H9 (cell line): Measurements from ENCODE around the gene RNU1-3. TPM values are rescaled to one million over a fixed set of nuclear protein-coding genes. Genes with fewer than 3 reads are reported as not detected.
"Not testable (repeated sequence)": the region's sequence is repeated elsewhere in the genome, so short reads cannot be mapped to it uniquely, and the experiment has no call there.

Experiments used
- DNase-seq: peaks from one replicate; pipeline ENCODE4 v3.0.0-alpha.2; 2017
- H2AFZ ChIP-seq: one replicate; pipeline ENCODE4 v1.6.1; 2013; ENCODE audit warnings: mild to moderate bottlenecking, low read length, control low read depth, moderate library complexity
- H2AK5ac ChIP-seq: 2 replicates; pipeline ENCODE4 v1.6.1; 2013; ENCODE audit warnings: low read length, control low read depth, mixed read lengths; ENCODE audit not compliant: insufficient read length
- H2BK120ac ChIP-seq: one replicate; pipeline ENCODE4 v1.6.1; 2013; ENCODE audit warnings: low read depth, mild to moderate bottlenecking, low read length, control low read depth, inconsistent platforms; ENCODE audit not compliant: poor library complexity, severe bottlenecking
- H2BK12ac ChIP-seq: 2 replicates; pipeline ENCODE4 v1.6.1; 2013; ENCODE audit warnings: low read length, control low read depth, mixed read lengths, low read depth; ENCODE audit not compliant: insufficient read length
- H2BK15ac ChIP-seq: 2 replicates; pipeline ENCODE4 v1.6.1; 2013; ENCODE audit warnings: low read depth, low read length, control low read depth
- H2BK20ac ChIP-seq: one replicate; pipeline ENCODE4 v1.6.1; 2013; ENCODE audit warnings: low read depth, mild to moderate bottlenecking, low read length, control low read depth, inconsistent platforms; ENCODE audit not compliant: poor library complexity, severe bottlenecking
- H2BK5ac ChIP-seq: 2 replicates; pipeline ENCODE4 v1.6.1; 2013; ENCODE audit warnings: low read length, control low read depth, mixed read lengths; ENCODE audit not compliant: insufficient read length
- H3K14ac ChIP-seq: 2 replicates; pipeline ENCODE4 v1.6.1; 2013; ENCODE audit warnings: low read length, control low read depth; ENCODE audit not compliant: insufficient read depth
- H3K18ac ChIP-seq: 2 replicates; pipeline ENCODE4 v1.6.1; 2013; ENCODE audit warnings: low read depth, mild to moderate bottlenecking, mixed read lengths, low read length, control low read depth; ENCODE audit not compliant: insufficient read length
- H3K23ac ChIP-seq: 2 replicates; pipeline ENCODE4 v1.6.1; 2013; ENCODE audit warnings: low read length, control low read depth, mixed read lengths, low read depth; ENCODE audit not compliant: insufficient read length
- H3K23me2 ChIP-seq: 2 replicates; pipeline ENCODE4 v1.6.1; 2013; ENCODE audit warnings: low read depth, mild to moderate bottlenecking, mixed read lengths, low read length, control low read depth; ENCODE audit not compliant: insufficient read length, poor library complexity, severe bottlenecking
- H3K27ac ChIP-seq: 2 replicates; pipeline ENCODE4 v1.5.1; 2013; ENCODE audit warnings: low read length, control low read depth, mixed read lengths, low read depth; ENCODE audit not compliant: insufficient read length
- H3K27me3 ChIP-seq: 2 replicates; pipeline ENCODE4 v1.6.1; 2013; ENCODE audit warnings: low read length, control low read depth, inconsistent platforms; ENCODE audit not compliant: insufficient read depth
- H3K4ac ChIP-seq: 2 replicates; pipeline ENCODE4 v1.6.1; 2013; ENCODE audit warnings: low read depth, mild to moderate bottlenecking, control low read depth, inconsistent platforms, low read length, moderate library complexity
- H3K4me1 ChIP-seq: 2 replicates; pipeline ENCODE4 v1.6.1; 2013; ENCODE audit warnings: low read length, control low read depth, inconsistent platforms; ENCODE audit not compliant: insufficient read depth
- H3K4me2 ChIP-seq: 2 replicates; pipeline ENCODE4 v1.6.1; 2013; ENCODE audit warnings: low read length, control low read depth, mixed read lengths; ENCODE audit not compliant: insufficient read length, insufficient read depth
- H3K56ac ChIP-seq: 2 replicates; pipeline ENCODE4 v1.6.1; 2013; ENCODE audit warnings: low read depth, mild to moderate bottlenecking, mixed read lengths, low read length, control low read depth; ENCODE audit not compliant: insufficient read length
- H3K79me1 ChIP-seq: 2 replicates; pipeline ENCODE4 v1.6.1; 2013; ENCODE audit warnings: low read depth, mild to moderate bottlenecking, moderate library complexity, low read length, control low read depth, inconsistent platforms; ENCODE audit not compliant: insufficient read depth, poor library complexity, severe bottlenecking
- H3K79me2 ChIP-seq: 2 replicates; pipeline ENCODE4 v1.6.1; 2013; ENCODE audit warnings: low read length, control low read depth, inconsistent platforms; ENCODE audit not compliant: insufficient read depth
- H3K9ac ChIP-seq: 2 replicates; pipeline ENCODE4 v1.6.1; 2013; ENCODE audit warnings: low read length, control low read depth, mixed read lengths; ENCODE audit not compliant: insufficient read length; ENCODE audit errors: extremely low read depth
- H3K9me3 ChIP-seq: one replicate; pipeline ENCODE4 v1.6.1; 2013; ENCODE audit warnings: low read depth, low read length, inconsistent platforms; ENCODE audit not compliant: control insufficient read depth
- H3T11ph ChIP-seq: one replicate; pipeline ENCODE4 v1.6.1; 2013; ENCODE audit warnings: mild to moderate bottlenecking, low read length, control low read depth, inconsistent platforms
- H4K20me1 ChIP-seq: one replicate; pipeline ENCODE4 v1.6.1; 2013; ENCODE audit not compliant: control insufficient read depth, insufficient read length, insufficient read depth
- H4K5ac ChIP-seq: 2 replicates; pipeline ENCODE4 v1.6.1; 2013; ENCODE audit warnings: low read depth, mild to moderate bottlenecking, mixed read lengths, low read length, control low read depth; ENCODE audit not compliant: insufficient read length
- H4K8ac ChIP-seq: replicated peaks from 2 replicates; pipeline ENCODE4 v1.6.1; 2013; ENCODE audit warnings: low read length, control low read depth, mixed read lengths, low read depth; ENCODE audit not compliant: insufficient read length
- H4K91ac ChIP-seq: 2 replicates; pipeline ENCODE4 v1.6.1; 2013; ENCODE audit warnings: low read depth, mild to moderate bottlenecking, moderate library complexity, mixed read lengths, low read length, control low read depth; ENCODE audit not compliant: insufficient read length
- H3K27ac Mint-ChIP-seq, 3 experiments: 2 replicates in 2 of 3; 3 replicates in 1 of 3; pipeline ENCODE4 v1.8.0; 2020 to 2021; ENCODE audit warnings: mixed read lengths in 3 of 3, mild to moderate bottlenecking in 1 of 3, moderate library complexity in 1 of 3
- H3K27me3 Mint-ChIP-seq: 2 replicates; pipeline ENCODE4 v1.8.0; 2021; ENCODE audit warnings: low read depth, mild to moderate bottlenecking, moderate library complexity, mixed read lengths
- H3K36me3 Mint-ChIP-seq, 3 experiments: 2 replicates in 2 of 3; 3 replicates in 1 of 3; pipeline ENCODE4 v1.8.0; 2020 to 2021; ENCODE audit warnings: low read depth in 3 of 3, mixed read lengths in 3 of 3; ENCODE audit not compliant: insufficient read depth in 1 of 3
- H3K4me1 Mint-ChIP-seq, 2 experiments: 2 replicates each; pipeline ENCODE4 v1.8.0; 2020; ENCODE audit warnings: mixed read lengths in 2 of 2
- H3K4me3 Mint-ChIP-seq, 2 experiments: 2 replicates in 1 of 2; 3 replicates in 1 of 2; pipeline ENCODE4 v1.8.0; 2020 to 2021; ENCODE audit warnings: mild to moderate bottlenecking in 2 of 2, mixed read lengths in 2 of 2, moderate library complexity in 1 of 2
- H3K9me3 Mint-ChIP-seq, 2 experiments: 2 replicates in 1 of 2; 3 replicates in 1 of 2; pipeline ENCODE4 v1.8.0; 2020; ENCODE audit warnings: mild to moderate bottlenecking in 2 of 2, mixed read lengths in 2 of 2, moderate library complexity in 1 of 2
- WGBS: extraction: QIAGEN DNeasy Blood & Tissue Kit; methylation state at CpG from one replicate; pipeline ENCODE4 v1.1.7; 2013; ENCODE audit warnings: missing lambda C conversion rate, low lambda C conversion rate, mixed read lengths; ENCODE audit not compliant: insufficient read length; ENCODE audit errors: extremely low coverage; 5-methylcytosine and 5-hydroxymethylcytosine counted together
- total RNA-seq: library from RNA; stranded (reverse); gene quantifications from 2 replicates; pipeline ENCODE4 v1.2.1, GENCODE V29; 2021

The RNU1-3 gene
- total RNA-seq, 1 experiment from 2014 or later, result 2,051 TPM

DNA sequence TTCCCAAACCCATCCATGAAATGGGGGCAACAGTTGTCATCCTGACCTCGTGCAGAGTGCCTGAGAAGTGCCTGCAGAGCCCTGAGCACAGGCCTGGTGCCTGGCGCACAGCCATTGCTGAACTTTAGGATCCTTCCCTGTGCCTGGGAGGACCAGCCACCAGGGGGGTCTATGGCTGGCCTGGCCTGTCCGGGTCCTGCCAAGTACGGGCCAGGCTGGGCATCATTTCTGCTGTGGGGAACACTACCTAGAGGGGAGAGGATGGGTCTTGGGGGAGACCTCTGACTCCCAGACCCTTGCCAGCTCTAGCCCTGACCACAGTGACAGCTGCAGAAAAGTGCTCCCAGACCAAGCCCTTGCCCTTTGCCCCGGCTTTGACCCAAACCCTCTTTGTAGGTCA, 45.4 kb upstream of the RNU1-3 start:
- not testable (repeated sequence) for H4K5ac ChIP-seq, H2BK12ac ChIP-seq, H2AFZ ChIP-seq, H3K79me2 ChIP-seq, DNase-seq, H3K4me2 ChIP-seq, H3K56ac ChIP-seq, H3K36me3 Mint-ChIP-seq, H3K27me3 ChIP-seq, H3T11ph ChIP-seq, H3K27ac ChIP-seq, H2AK5ac ChIP-seq, H3K4me1 Mint-ChIP-seq, H3K4me3 Mint-ChIP-seq, H2BK5ac ChIP-seq, H4K8ac ChIP-seq, H3K23me2 ChIP-seq, H3K23ac ChIP-seq, H3K27ac Mint-ChIP-seq, H3K14ac ChIP-seq, H4K91ac ChIP-seq, H3K9me3 Mint-ChIP-seq, H3K4ac ChIP-seq, H4K20me1 ChIP-seq, H2BK20ac ChIP-seq, H2BK120ac ChIP-seq, H3K9ac ChIP-seq, H3K27me3 Mint-ChIP-seq, H3K9me3 ChIP-seq, H3K4me1 ChIP-seq, H3K18ac ChIP-seq, H2BK15ac ChIP-seq, H3K79me1 ChIP-seq
- WGBS, result no CpG with 5 or more reads among the region's 5 CpGs

DNA sequence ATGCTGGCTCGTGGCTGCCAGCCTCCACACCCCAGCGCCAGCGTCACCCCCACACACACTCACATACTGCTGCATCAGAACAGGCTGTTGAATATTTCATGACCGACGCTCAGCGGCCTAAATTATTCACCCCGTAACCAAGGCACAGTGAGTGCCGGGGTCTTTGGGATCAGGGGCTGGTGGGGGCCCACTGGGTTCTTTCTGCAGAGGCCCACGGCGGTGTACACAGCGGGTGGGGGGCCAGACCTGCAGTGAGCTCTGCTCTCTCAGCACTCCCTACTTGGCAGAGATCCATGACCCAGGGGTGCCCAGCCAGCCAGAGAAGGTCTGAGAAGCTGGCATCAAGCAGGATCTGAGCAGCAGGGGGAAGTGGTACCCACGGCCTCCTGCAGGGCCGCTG, 43.9 kb upstream of the RNU1-3 start:
- H3K9me3 ChIP-seq, H3K4ac ChIP-seq, DNase-seq, H2AK5ac ChIP-seq, H3K4me1 ChIP-seq, H3K56ac ChIP-seq, H3K23me2 ChIP-seq, H2BK12ac ChIP-seq, H3K27me3 Mint-ChIP-seq, H3K14ac ChIP-seq, H3K23ac ChIP-seq, H4K8ac ChIP-seq, H2BK15ac ChIP-seq, H2AFZ ChIP-seq, H4K91ac ChIP-seq, H2BK20ac ChIP-seq, H3K9me3 Mint-ChIP-seq, H3T11ph ChIP-seq, H3K36me3 Mint-ChIP-seq, H3K18ac ChIP-seq, H2BK120ac ChIP-seq, H3K27me3 ChIP-seq, H4K5ac ChIP-seq, H3K9ac ChIP-seq, H3K79me2 ChIP-seq, H3K4me3 Mint-ChIP-seq, H2BK5ac ChIP-seq, H3K27ac ChIP-seq, H4K20me1 ChIP-seq, H3K4me1 Mint-ChIP-seq, H3K79me1 ChIP-seq, H3K4me2 ChIP-seq, H3K27ac Mint-ChIP-seq: not testable (repeated sequence)
- WGBS, result no CpG with 5 or more reads among the region's 13 CpGs
